ENCODE data around the gene ADGRV1.

Gene ADGRV1

GRCh38 chr5:90868799-90869198 lies 310.2 kb downstream of the ADGRV1 start:
- no peak for DNase-seq (ENCODE audit: low read depth)

- no peak for DNase-seq (ENCODE audit: low read depth)
Measured at GRCh38 chr5:90871391-90871991, 312.9 kb downstream of the ADGRV1 start.

- no peak for DNase-seq (ENCODE audit: low read depth)
Measured at GRCh38 chr5:90873033-90873517, 314.5 kb downstream of the ADGRV1 start.

- DNase-seq (ENCODE audit: low read depth) = no peak
Measured at GRCh38 chr5:90874066-90874465, 315.5 kb downstream of the ADGRV1 start.

- DNase-seq (ENCODE audit: low read depth) = no peak
Measured at GRCh38 chr5:90875456-90875855, 316.9 kb downstream of the ADGRV1 start.

GRCh38 chr5:90876366-90876765 lies 317.8 kb downstream of the ADGRV1 start:
- no peak for DNase-seq (ENCODE audit: low read depth)

- DNase-seq (ENCODE audit: low read depth) = no peak
Measured at GRCh38 chr5:90877049-90877448, 318.5 kb downstream of the ADGRV1 start.

GRCh38 chr5:90878081-90878480 lies 319.5 kb downstream of the ADGRV1 start:
- no peak for DNase-seq (ENCODE audit: low read depth)

- DNase-seq (ENCODE audit: low read depth) = no peak
Measured at GRCh38 chr5:90878549-90879196, 320.1 kb downstream of the ADGRV1 start.

- no peak for DNase-seq (ENCODE audit: low read depth)
Measured at GRCh38 chr5:90881626-90882150, 323.1 kb downstream of the ADGRV1 start.

- DNase-seq (ENCODE audit: low read depth) = no peak
Measured at GRCh38 chr5:90882448-90882847, 323.9 kb downstream of the ADGRV1 start.

- DNase-seq (ENCODE audit: low read depth) = no peak
Measured at GRCh38 chr5:90885180-90885868, 326.7 kb downstream of the ADGRV1 start.

GRCh38 chr5:90886381-90886780 lies 327.8 kb downstream of the ADGRV1 start:
- DNase-seq (ENCODE audit: low read depth) = no peak

GRCh38 chr5:90888511-90889324 lies 330.1 kb downstream of the ADGRV1 start:
- no peak for DNase-seq (ENCODE audit: low read depth)

GRCh38 chr5:90889325-90889600 lies 330.7 kb downstream of the ADGRV1 start:
- DNase-seq (ENCODE audit: low read depth) = no peak

- no peak for DNase-seq (ENCODE audit: low read depth)
Measured at GRCh38 chr5:90890180-90890579, 331.6 kb downstream of the ADGRV1 start.

- DNase-seq (ENCODE audit: low read depth) = no peak
Measured at GRCh38 chr5:90894866-90895420, 336.3 kb downstream of the ADGRV1 start.

- DNase-seq (ENCODE audit: low read depth) = no peak
Measured at GRCh38 chr5:90897618-90898017, 339.0 kb downstream of the ADGRV1 start.

- DNase-seq (ENCODE audit: low read depth) = no peak
Measured at GRCh38 chr5:90898326-90899013, 339.9 kb downstream of the ADGRV1 start.

- DNase-seq (ENCODE audit: low read depth) = no peak
Measured at GRCh38 chr5:90899014-90899604, 340.5 kb downstream of the ADGRV1 start.

- DNase-seq (ENCODE audit: low read depth) = no peak
Measured at GRCh38 chr5:90901261-90901660, 342.7 kb downstream of the ADGRV1 start.

Measured in T-helper 22 cell (primary cell).